GM23248 (cell line): ENCODE results near the gene TMEM271. TPM values are rescaled to one million over a fixed set of nuclear protein-coding genes. Genes with fewer than 3 reads are reported as not detected.

ENCODE experiments used
- DNase-seq: peaks from one replicate; pipeline ENCODE4 v3.0.0-alpha.2; 2015
- H2AFZ ChIP-seq: fragments of 200-600 bp; sonication (generic); 2 replicates; pipeline ENCODE4 v1.6.1; 2016; ENCODE audit warnings: antibody characterized with exemption
- H3F3A ChIP-seq: fragments of 200-600 bp; sonication (generic); 2 replicates; pipeline ENCODE4 v1.6.1; 2016; ENCODE audit warnings: mild to moderate bottlenecking, antibody characterized with exemption, mixed run types; ENCODE audit not compliant: insufficient read depth
- H3K27ac ChIP-seq: fragments of 200-600 bp; sonication (generic); 2 replicates; pipeline ENCODE4 v1.5.1; 2016; ENCODE audit warnings: mild to moderate bottlenecking
- H3K27me3 ChIP-seq: fragments of 200-600 bp; sonication (generic); replicated peaks from 2 replicates; pipeline ENCODE4 v1.6.1; 2016; ENCODE audit warnings: mild to moderate bottlenecking; ENCODE audit not compliant: insufficient read depth
- H3K36me3 ChIP-seq: fragments of 200-600 bp; sonication (generic); 2 replicates; pipeline ENCODE4 v1.6.1; 2016; ENCODE audit warnings: low read depth, mild to moderate bottlenecking
- H3K4me1 ChIP-seq: fragments of 200-600 bp; sonication (generic); 2 replicates; pipeline ENCODE4 v1.6.1; 2016; ENCODE audit warnings: mild to moderate bottlenecking; ENCODE audit not compliant: insufficient read depth
- H3K4me2 ChIP-seq: fragments of 200-600 bp; sonication (generic); one replicate; pipeline ENCODE4 v1.6.1; 2016; ENCODE audit warnings: mild to moderate bottlenecking; ENCODE audit not compliant: unreplicated experiment
- H3K4me3 ChIP-seq: fragments of 200-600 bp; sonication (generic); 2 replicates; pipeline ENCODE4 v1.5.1; 2016; ENCODE audit warnings: mild to moderate bottlenecking
- H3K79me2 ChIP-seq: fragments of 200-600 bp; sonication (generic); 2 replicates; pipeline ENCODE4 v1.6.1; 2016; ENCODE audit warnings: mild to moderate bottlenecking; ENCODE audit not compliant: insufficient read depth
- H3K9ac ChIP-seq: fragments of 200-600 bp; sonication (generic); 2 replicates; pipeline ENCODE4 v1.6.1; 2016; ENCODE audit warnings: mild to moderate bottlenecking
- H3K9me2 ChIP-seq: fragments of 200-600 bp; sonication (generic); 2 replicates; pipeline ENCODE4 v1.6.1; 2016; ENCODE audit warnings: mixed run types, mild to moderate bottlenecking, moderate library complexity; ENCODE audit not compliant: insufficient read depth
- H3K9me3 ChIP-seq: fragments of 200-600 bp; sonication (generic); one replicate; pipeline ENCODE4 v1.6.1; 2017; ENCODE audit warnings: low read depth
- H4K20me1 ChIP-seq: fragments of 200-600 bp; sonication (generic); 2 replicates; pipeline ENCODE4 v1.6.0; 2016; ENCODE audit not compliant: insufficient read depth
- EZH2 ChIP-seq: fragments of 200-600 bp; sonication (generic); IDR thresholded peaks from 2 replicates; pipeline ENCODE4 v1.6.1; 2018; ENCODE audit warnings: antibody characterized with exemption, mild to moderate bottlenecking; ENCODE audit not compliant: insufficient read depth, poor library complexity, severe bottlenecking
- EZH2phosphoT487 ChIP-seq: fragments of 200-600 bp; sonication (generic); IDR thresholded peaks from 2 replicates; pipeline ENCODE4 v1.6.1; 2018; ENCODE audit warnings: antibody characterized with exemption, moderate library complexity, mild to moderate bottlenecking, low read depth; ENCODE audit not compliant: insufficient read depth
- WGBS, 2 experiments: methylation state at CpG; one replicate each; pipeline ENCODE4 v1.1.6; 2015 to 2017; ENCODE audit warnings: low lambda C conversion rate in 2 of 2, low coverage in 1 of 2; ENCODE audit errors: missing lambda C conversion rate in 2 of 2; 5-methylcytosine and 5-hydroxymethylcytosine counted together
- in situ Hi-C: fragments of 300-500 bp; cut with MboI; formaldehyde crosslinking; loops from 2 replicates; pipeline ENCODE4 v1.15.0; 2020
- polyA plus RNA-seq: library from polyadenylated mRNA; unstranded; fragments of >200 nt; fragmentation: Nextera tagmentation; extraction: Ambion mirVana; gene quantifications from 2 replicates; pipeline ENCODE4 v1.2.1, GENCODE V29; 2016
- total RNA-seq: library from RNA; depleted of rRNA; stranded (reverse); fragments of >200 nt; shearing (Covaris generic); gene quantifications from 2 replicates; pipeline ENCODE4 v1.2.3, GENCODE V29; 2014

The TMEM271 gene
- total and polyA plus RNA-seq, 2 experiments from 2014 or later = not detected

DNA sequence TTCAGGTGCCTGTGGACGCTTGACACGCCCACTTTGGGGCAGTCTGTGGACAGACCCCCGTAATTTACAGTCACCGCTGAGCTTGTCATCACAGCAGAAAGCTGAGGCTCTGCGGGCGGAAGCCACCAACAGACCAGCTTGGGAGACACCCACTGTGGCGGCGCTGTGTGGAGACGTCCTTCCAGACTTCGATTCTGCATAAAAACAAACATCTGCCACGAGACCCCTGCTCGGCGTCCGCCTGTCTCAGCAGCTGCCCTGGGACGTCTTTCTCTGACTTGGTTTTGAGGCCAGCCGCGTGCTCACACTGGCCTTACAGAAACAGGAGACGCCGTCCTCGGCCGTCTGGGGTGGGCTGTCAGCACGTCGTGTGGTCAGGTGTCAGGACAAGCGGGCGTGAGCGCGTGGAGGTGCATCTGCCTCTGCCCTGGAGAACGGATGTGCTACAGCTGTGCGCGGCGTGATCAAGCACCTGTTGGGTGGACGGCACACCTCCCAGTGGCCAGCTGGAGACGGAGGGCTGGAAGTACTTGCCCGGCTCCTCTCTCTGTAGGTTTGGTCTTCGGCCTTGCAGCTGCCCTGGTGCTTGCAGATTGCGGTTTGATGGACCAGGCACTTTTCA lies 39.6 kb downstream of the TMEM271 start:
- H4K20me1 ChIP-seq = no peaks in the 10 kb centered on the region
- no peaks in the 10 kb centered on the region for H3K27me3 ChIP-seq
- H3K9me3 ChIP-seq = no peaks in the 10 kb centered on the region
- H3F3A ChIP-seq = no peaks in the 10 kb centered on the region
- H3K36me3 ChIP-seq = peaks cover 4% of the 10 kb centered on the region; the same call in 1 of the 2 replicates
- no peak overlapping the region for H3K4me3 ChIP-seq
- H3K79me2 ChIP-seq = no peaks in the 10 kb centered on the region
- H3K4me1 ChIP-seq = no peaks in the 10 kb centered on the region
- no peak overlapping the region for H3K4me2 ChIP-seq
- no peak overlapping the region for H3K27ac ChIP-seq
- H3K9ac ChIP-seq = no peak overlapping the region
- in situ Hi-C loops = no loop called here
- H2AFZ ChIP-seq = no peak overlapping the region
- H3K9me2 ChIP-seq = no peaks in the 10 kb centered on the region
- no peak for DNase-seq
- 89 to 93% methylated on average over 36 of the region's 36 CpGs for WGBS, 2 experiments
- TF ChIP-seq EZH2phosphoT487 = no peak
- TF ChIP-seq EZH2 = no peak

DNA sequence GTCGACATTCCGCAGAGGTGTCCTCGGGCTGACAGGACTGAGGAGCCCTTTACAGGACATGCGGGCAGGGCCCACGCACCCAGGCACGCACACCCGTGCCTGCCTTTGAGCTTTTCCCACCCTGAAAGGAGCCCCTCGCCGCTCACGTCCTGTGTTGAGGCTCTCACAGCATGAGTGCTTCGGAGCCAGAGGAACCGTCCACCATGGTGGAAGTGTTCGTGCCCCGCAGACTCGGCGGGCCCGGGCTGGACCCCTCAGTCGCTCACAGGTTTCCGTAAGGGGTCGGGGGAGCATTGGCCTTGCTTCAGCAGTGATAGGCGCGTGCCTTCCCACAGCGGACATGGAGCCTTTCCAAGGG lies 40.2 kb downstream of the TMEM271 start:
- no peaks in the 10 kb centered on the region for H3F3A ChIP-seq
- in situ Hi-C loops = no loop called here
- no peak overlapping the region for H3K4me3 ChIP-seq
- no peaks in the 10 kb centered on the region for H3K4me1 ChIP-seq
- H3K4me2 ChIP-seq = no peak overlapping the region
- DNase-seq = no peak
- TF ChIP-seq EZH2phosphoT487 (no peak), EZH2 (no peak)
- no peak overlapping the region for H3K27ac ChIP-seq
- H2AFZ ChIP-seq = no peak overlapping the region
- no peaks in the 10 kb centered on the region for H3K27me3 ChIP-seq
- no peaks in the 10 kb centered on the region for H3K79me2 ChIP-seq
- H3K9me2 ChIP-seq = no peaks in the 10 kb centered on the region
- WGBS, 2 experiments = 96 to 97% methylated on average over 22 to 23 of the region's 23 CpGs
- peaks cover 4% of the 10 kb centered on the region; the same call in 1 of the 2 replicates for H3K36me3 ChIP-seq
- H3K9ac ChIP-seq = no peak overlapping the region
- H3K9me3 ChIP-seq = no peaks in the 10 kb centered on the region
- H4K20me1 ChIP-seq = no peaks in the 10 kb centered on the region

DNA sequence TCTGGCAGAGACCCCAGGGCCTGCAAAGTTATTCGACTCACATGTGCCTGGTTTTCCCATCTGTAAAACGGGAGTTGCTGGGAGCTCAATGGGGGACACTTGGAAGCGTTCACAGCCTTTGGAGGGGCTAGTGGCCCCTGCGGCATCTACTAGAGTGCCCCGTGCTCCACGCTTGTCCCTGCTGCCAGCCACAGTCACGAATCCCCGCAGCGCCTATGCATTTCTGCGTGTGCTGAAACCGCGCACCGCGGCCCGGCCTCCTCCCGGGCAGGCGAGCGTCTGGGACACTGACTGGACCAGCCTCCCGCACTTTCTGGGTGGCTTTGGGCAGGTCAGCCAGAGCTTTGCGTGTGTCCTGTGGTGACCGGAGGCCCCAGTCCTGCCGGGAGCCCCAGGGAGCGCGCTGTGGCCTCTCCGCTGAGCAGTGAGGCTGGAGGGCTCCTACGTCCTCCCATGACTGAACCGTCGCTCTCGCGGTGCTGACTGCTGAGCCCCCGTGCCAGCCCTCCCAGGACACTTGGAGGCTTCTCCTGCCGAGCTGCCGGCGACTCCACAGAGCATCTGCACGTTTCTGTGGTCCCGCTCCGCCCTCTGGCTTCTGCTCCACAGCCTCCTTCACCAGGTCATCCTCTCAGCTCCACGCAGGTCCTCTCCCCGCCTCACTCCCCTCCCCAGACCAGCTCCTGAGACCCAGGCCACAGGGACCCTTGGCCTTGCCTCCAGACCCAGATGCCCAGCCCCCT lies 40.7 kb downstream of the TMEM271 start:
- Histone ChIP-seq H2AFZ (no peak overlapping the region), H3K4me1 (no peaks in the 10 kb centered on the region), H3K9me2 (no peaks in the 10 kb centered on the region), H3K9ac (no peak overlapping the region), H3K36me3 (peaks cover 4% of the 10 kb centered on the region; the same call in 1 of the 2 replicates), H3K27ac (no peak overlapping the region), H3K4me2 (no peak overlapping the region), H3K4me3 (no peak overlapping the region), H3K79me2 (no peaks in the 10 kb centered on the region), H3K27me3 (no peaks in the 10 kb centered on the region), H3F3A (no peaks in the 10 kb centered on the region), H4K20me1 (no peaks in the 10 kb centered on the region), H3K9me3 (no peaks in the 10 kb centered on the region)
- in situ Hi-C loops = no loop called here
- 94 to 95% methylated on average over 33 to 39 of the region's 39 CpGs for WGBS, 2 experiments
- no peak for DNase-seq
- TF ChIP-seq EZH2 (no peak), EZH2phosphoT487 (no peak)

DNA sequence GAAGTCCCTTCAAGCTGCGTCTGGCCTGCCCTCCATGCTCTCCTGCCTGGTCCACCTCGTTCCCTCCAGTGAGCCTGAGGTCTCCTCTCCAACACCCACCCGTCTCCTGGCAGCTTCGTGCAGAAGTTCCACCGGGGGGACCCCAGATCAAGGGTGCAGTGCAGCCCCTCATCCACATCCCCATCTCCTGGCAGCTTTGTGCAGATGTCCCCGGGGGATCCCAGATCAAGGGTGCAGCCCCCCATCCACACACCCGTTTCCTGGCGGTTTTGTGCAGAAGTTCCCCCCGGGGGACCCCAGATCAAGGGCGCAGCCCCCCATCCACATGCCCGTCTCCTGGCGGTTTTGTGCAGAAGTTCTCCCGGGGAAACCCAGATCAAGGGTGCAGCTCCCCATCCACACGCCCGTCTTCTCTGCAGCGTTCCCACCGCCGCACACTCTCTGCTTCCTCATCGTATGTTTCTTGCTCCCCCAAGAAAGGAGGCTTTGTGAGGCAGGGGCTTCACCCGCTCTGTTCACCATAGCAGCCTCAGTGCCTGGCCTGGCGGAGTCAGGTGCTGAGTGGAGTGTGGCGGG lies 41.4 kb downstream of the TMEM271 start:
- H3K9me2 ChIP-seq = no peaks in the 10 kb centered on the region
- no peaks in the 10 kb centered on the region for H3K4me1 ChIP-seq
- H4K20me1 ChIP-seq = no peaks in the 10 kb centered on the region
- no peaks in the 10 kb centered on the region for H3K9me3 ChIP-seq
- no peak overlapping the region for H3K27ac ChIP-seq
- H3K4me2 ChIP-seq = no peak overlapping the region
- H3K36me3 ChIP-seq = peaks cover 4% of the 10 kb centered on the region; the same call in 1 of the 2 replicates
- no peaks in the 10 kb centered on the region for H3K27me3 ChIP-seq
- no peak overlapping the region for H3K4me3 ChIP-seq
- no peaks in the 10 kb centered on the region for H3K79me2 ChIP-seq
- no peak overlapping the region for H2AFZ ChIP-seq
- no peak for DNase-seq
- in situ Hi-C loops = no loop called here
- no peak for TF ChIP-seq EZH2phosphoT487
- no peak for TF ChIP-seq EZH2
- H3K9ac ChIP-seq = no peak overlapping the region
- no peaks in the 10 kb centered on the region for H3F3A ChIP-seq
- WGBS, 2 experiments = 90 to 93% methylated on average over 19 to 22 of the region's 22 CpGs
